SK-N-SH (cell line): ENCODE measurements around the gene PDZK1IP1. TPM values are rescaled to one million over a fixed set of nuclear protein-coding genes. Genes with fewer than 3 reads are reported as not detected.

Source experiments
- CTCF ChIA-PET: fragments of 300-600, 350-600 bp; formaldehyde crosslinking; extraction: SDS; loops from one replicate; lab custom pipeline; 2021; lab: Yijun Ruan, JAX
- POLR2A ChIA-PET: fragments of 350-600 bp; sonication (Branson Sonifier 250); formaldehyde crosslinking; extraction: SDS; loops from one replicate; lab custom pipeline; 2020; ENCODE audit warnings: antibody characterized with exemption, inconsistent platforms; lab: Yijun Ruan, JAX
- DNase-seq: peaks from one replicate; pipeline ENCODE4 v3.0.0; 2012
- H2AFZ ChIP-seq: fragments of 200-600 bp; sonication (generic); 2 replicates; pipeline ENCODE4 v1.8.1; 2016; ENCODE audit warnings: antibody characterized with exemption, mild to moderate bottlenecking, low read depth
- H3F3A ChIP-seq: fragments of 200-600 bp; sonication (generic); replicated peaks from 2 replicates; pipeline ENCODE3; 2016; ENCODE audit warnings: antibody characterized with exemption, mild to moderate bottlenecking; ENCODE audit not compliant: insufficient read depth
- H3K27ac ChIP-seq, 2 experiments: fragments of 200-500 bp in 1 of 2; fragments of 200-600 bp in 1 of 2; sonication (Bioruptor generic) in 1 of 2; sonication (generic), shearing (Covaris generic) in 1 of 2; 2 replicates each; pipeline versions ENCODE4 v1.5.1 to v1.6.1; 2014 to 2016; ENCODE audit warnings: low read depth in 2 of 2, inconsistent platforms in 1 of 2, low read length in 1 of 2, mild to moderate bottlenecking in 1 of 2, mixed read lengths in 1 of 2
- H3K27me3 ChIP-seq: fragments of 200-600 bp; sonication (generic), shearing (Covaris generic); 2 replicates; pipeline ENCODE4 v1.6.1; 2016; ENCODE audit warnings: mixed run types; ENCODE audit not compliant: insufficient read depth
- H3K36me3 ChIP-seq, 2 experiments: fragments of 200-500 bp in 1 of 2; fragments of 200-600 bp in 1 of 2; sonication (Bioruptor generic) in 1 of 2; sonication (generic) in 1 of 2; replicated peaks in 1 of 2; 2 replicates each; pipeline versions ENCODE3 to v1.5.1; 2014 to 2016; ENCODE audit warnings: low read length in 1 of 2, mild to moderate bottlenecking in 1 of 2; ENCODE audit not compliant: insufficient read depth in 2 of 2, control insufficient read depth in 1 of 2
- H3K4me1 ChIP-seq, 2 experiments: fragments of 200-500 bp in 1 of 2; fragments of 200-600 bp in 1 of 2; sonication (Bioruptor generic) in 1 of 2; sonication (generic), shearing (Covaris generic) in 1 of 2; 2 replicates each; pipeline versions ENCODE4 v1.5.1 to v1.6.1; 2014 to 2016; ENCODE audit warnings: low read depth in 1 of 2, low read length in 1 of 2, mixed run types in 1 of 2; ENCODE audit not compliant: insufficient read depth in 2 of 2, control insufficient read depth in 1 of 2
- H3K4me2 ChIP-seq: fragments of 200-600 bp; sonication (generic), shearing (Covaris generic); 2 replicates; pipeline ENCODE4 v1.6.1; 2017; ENCODE audit warnings: mixed run types
- H3K4me3 ChIP-seq, 2 experiments: fragments of 200-500 bp in 1 of 2; fragments of 200-600 bp in 1 of 2; sonication (Bioruptor generic) in 1 of 2; sonication (generic), shearing (Covaris generic) in 1 of 2; 2 replicates each; pipeline versions ENCODE4 v1.5.1 to v1.8.1; 2014 to 2016; ENCODE audit warnings: low read depth in 2 of 2, inconsistent platforms in 1 of 2, low read length in 1 of 2, mild to moderate bottlenecking in 1 of 2, mixed read lengths in 1 of 2, moderate library complexity in 1 of 2
- H3K79me2 ChIP-seq: fragments of 200-600 bp; sonication (generic); 2 replicates; pipeline ENCODE4 v1.8.1; 2017; ENCODE audit warnings: mild to moderate bottlenecking; ENCODE audit not compliant: insufficient read depth
- H3K9ac ChIP-seq: fragments of 200-600 bp; sonication (generic); 2 replicates; pipeline ENCODE4 v1.6.1; 2017; ENCODE audit warnings: mixed run types
- H3K9me2 ChIP-seq: fragments of 200-600 bp; sonication (generic); 2 replicates; pipeline ENCODE4 v1.6.1; 2017; ENCODE audit warnings: mixed run types
- H3K9me3 ChIP-seq: fragments of 200-600 bp; sonication (generic); 2 replicates; pipeline ENCODE4 v1.6.1; 2017; ENCODE audit warnings: mixed run types, mild to moderate bottlenecking, moderate library complexity
- H4K20me1 ChIP-seq: fragments of 200-600 bp; sonication (generic); 2 replicates; pipeline ENCODE4 v1.6.1; 2017; ENCODE audit warnings: mild to moderate bottlenecking, mixed run types; ENCODE audit not compliant: insufficient read depth
- EP300 ChIP-seq, 2 experiments: IDR thresholded peaks; 2 replicates each; pipeline versions ENCODE4 v1.4.0 to v1.6.1; 2012; ENCODE audit warnings: borderline replicate concordance in 1 of 2, low read depth in 1 of 2, low read length in 1 of 2
- EZH2phosphoT487 ChIP-seq: fragments of 200-600 bp; sonication (generic); IDR thresholded peaks from 2 replicates; pipeline ENCODE4 v1.6.1; 2017; ENCODE audit warnings: low read depth, mixed run types, mild to moderate bottlenecking, antibody characterized with exemption, moderate library complexity, borderline replicate concordance
- GATA2 ChIP-seq: sonication (generic); formaldehyde crosslinking; IDR thresholded peaks from 2 replicates; pipeline ENCODE4 v1.5.0; 2020; ENCODE audit warnings: mild to moderate bottlenecking, missing genetic modification reagents
- MEF2A ChIP-seq: IDR thresholded peaks from 2 replicates; pipeline ENCODE4 v1.4.0; 2012; ENCODE audit warnings: low read depth, borderline replicate concordance
- NRF1 ChIP-seq: IDR thresholded peaks from 2 replicates; pipeline ENCODE4 v1.6.1; 2012; ENCODE audit warnings: low read depth, mild to moderate bottlenecking, low read length
- RFX5 ChIP-seq: IDR thresholded peaks from 2 replicates; pipeline ENCODE4 v1.6.1; 2012; ENCODE audit warnings: mild to moderate bottlenecking, improper control_type of control experiment, low read length
- WGBS: methylation state at CpG from one replicate; pipeline ENCODE4 v1.1.6; 2017; ENCODE audit warnings: low lambda C conversion rate; 5-methylcytosine and 5-hydroxymethylcytosine counted together
- polyA plus RNA-seq, 3 experiments: library from polyadenylated mRNA; depleted of rRNA; stranded (reverse); fragments of >200 nt; gene quantifications; 2 replicates each; pipeline ENCODE4 v1.2.3, GENCODE V29; 2012
- TF ChIP-seq, protein P1 (sequence below): IDR thresholded peaks from 2 replicates; pipeline ENCODE4 v1.4.0; 2012; ENCODE audit warnings: low read depth, borderline replicate concordance
- TF ChIP-seq, protein P2 (sequence below): IDR thresholded peaks from 2 replicates; pipeline ENCODE4 v1.6.1; 2012; ENCODE audit warnings: mild to moderate bottlenecking, low read depth, low read length, moderate library complexity
- TF ChIP-seq, protein P3 (sequence below): IDR thresholded peaks from 2 replicates; pipeline ENCODE4 v1.4.0; 2012; ENCODE audit warnings: low read depth, borderline replicate concordance

Gene PDZK1IP1
- polyA plus RNA-seq, 1 of the 3 experiments (the other 2 are of a cell fraction): not detected

DNA sequence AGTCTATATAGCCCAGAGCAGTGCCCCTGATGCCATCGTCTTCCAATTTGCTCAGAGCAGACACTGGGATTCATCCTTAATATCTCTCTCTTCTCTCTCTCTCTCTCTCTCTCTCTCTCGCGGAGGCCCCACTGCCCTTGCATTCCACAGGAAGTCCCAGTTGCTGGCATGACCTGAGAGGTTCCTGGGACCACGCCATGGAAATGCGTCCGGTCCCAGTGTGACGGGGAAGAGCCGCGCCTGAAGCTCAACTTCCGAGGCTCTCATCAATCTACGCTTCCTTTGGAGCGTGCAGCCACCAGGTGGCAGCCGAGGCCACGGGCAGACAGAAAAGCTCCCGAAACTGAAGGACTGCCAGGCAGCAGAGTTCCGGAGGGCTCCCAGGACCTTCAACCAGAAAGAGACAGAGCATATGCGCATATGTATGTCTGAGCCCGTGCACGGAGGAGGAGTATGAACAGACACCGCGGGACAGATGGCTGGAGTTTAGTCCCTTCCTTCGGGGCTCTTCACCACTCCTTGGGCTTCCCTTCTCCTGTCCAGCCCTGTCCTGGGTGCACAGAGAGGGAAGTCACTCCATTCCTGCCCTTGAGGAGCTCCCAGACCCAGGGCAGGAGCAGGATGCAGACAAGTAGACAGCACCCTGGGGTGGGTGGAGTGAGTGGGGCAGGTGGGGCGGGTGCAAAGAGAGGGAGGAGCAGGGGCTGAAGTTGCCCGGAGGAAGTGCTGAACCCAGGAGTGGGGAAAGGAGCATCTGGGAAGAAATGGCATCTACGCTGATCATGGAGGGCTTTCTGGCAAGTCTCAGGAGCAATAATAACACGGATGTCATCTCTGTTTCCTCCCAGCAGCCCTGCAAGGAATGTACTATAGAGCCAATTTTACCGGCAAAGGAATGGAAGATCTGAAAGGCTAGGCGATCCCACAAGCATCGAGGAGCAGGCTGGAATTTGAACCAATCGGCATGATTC, 10.5 kb downstream of the PDZK1IP1 start (continued):
- TF ChIP-seq, protein P1, sequence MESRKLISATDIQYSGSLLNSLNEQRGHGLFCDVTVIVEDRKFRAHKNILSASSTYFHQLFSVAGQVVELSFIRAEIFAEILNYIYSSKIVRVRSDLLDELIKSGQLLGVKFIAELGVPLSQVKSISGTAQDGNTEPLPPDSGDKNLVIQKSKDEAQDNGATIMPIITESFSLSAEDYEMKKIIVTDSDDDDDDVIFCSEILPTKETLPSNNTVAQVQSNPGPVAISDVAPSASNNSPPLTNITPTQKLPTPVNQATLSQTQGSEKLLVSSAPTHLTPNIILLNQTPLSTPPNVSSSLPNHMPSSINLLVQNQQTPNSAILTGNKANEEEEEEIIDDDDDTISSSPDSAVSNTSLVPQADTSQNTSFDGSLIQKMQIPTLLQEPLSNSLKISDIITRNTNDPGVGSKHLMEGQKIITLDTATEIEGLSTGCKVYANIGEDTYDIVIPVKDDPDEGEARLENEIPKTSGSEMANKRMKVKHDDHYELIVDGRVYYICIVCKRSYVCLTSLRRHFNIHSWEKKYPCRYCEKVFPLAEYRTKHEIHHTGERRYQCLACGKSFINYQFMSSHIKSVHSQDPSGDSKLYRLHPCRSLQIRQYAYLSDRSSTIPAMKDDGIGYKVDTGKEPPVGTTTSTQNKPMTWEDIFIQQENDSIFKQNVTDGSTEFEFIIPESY: no peak
- TF ChIP-seq, all 33 proteins: peak for 8

DNA sequence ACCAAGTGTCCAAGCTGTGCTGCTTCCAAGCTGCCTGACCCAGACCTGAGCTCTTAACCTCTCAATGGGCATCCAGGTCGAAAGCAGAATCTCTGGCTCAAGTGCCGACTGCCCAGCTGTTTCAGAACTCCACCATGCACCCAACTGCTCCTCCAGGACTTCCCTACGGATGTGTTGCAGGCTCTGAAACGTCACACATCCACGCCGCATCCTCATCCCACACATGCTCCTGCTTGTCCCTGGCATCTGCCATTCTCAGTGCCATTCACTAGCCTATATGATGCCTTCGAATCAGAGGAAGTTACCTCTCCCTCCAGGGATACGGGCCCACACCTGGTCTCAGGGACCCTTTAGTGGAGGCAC, 11.2 kb downstream of the PDZK1IP1 start:
- no peaks in the 10 kb centered on the region for H3K79me2 ChIP-seq
- H3K36me3 ChIP-seq: no peaks in the 10 kb centered on the region
- H3K27ac ChIP-seq: no peak overlapping the region
- peaks cover 4% of the 10 kb centered on the region for H3F3A ChIP-seq
- no peaks in the 10 kb centered on the region for H3K9me3 ChIP-seq
- POLR2A ChIA-PET: interaction anchor here (0.6 kb wide), 1 partner anchor 43 kb away, joined by 3 read pairs; no protein-coding TSS in a partner anchor
- no peaks in the 10 kb centered on the region for H3K27me3 ChIP-seq
- no peak for TF ChIP-seq EP300 (IDR thresholded peaks at IDR 0.05; ENCODE audit: borderline replicate concordance in 1 of 2, low read depth in 1 of 2, low read length in 1 of 2)
- TF ChIP-seq, protein P2, sequence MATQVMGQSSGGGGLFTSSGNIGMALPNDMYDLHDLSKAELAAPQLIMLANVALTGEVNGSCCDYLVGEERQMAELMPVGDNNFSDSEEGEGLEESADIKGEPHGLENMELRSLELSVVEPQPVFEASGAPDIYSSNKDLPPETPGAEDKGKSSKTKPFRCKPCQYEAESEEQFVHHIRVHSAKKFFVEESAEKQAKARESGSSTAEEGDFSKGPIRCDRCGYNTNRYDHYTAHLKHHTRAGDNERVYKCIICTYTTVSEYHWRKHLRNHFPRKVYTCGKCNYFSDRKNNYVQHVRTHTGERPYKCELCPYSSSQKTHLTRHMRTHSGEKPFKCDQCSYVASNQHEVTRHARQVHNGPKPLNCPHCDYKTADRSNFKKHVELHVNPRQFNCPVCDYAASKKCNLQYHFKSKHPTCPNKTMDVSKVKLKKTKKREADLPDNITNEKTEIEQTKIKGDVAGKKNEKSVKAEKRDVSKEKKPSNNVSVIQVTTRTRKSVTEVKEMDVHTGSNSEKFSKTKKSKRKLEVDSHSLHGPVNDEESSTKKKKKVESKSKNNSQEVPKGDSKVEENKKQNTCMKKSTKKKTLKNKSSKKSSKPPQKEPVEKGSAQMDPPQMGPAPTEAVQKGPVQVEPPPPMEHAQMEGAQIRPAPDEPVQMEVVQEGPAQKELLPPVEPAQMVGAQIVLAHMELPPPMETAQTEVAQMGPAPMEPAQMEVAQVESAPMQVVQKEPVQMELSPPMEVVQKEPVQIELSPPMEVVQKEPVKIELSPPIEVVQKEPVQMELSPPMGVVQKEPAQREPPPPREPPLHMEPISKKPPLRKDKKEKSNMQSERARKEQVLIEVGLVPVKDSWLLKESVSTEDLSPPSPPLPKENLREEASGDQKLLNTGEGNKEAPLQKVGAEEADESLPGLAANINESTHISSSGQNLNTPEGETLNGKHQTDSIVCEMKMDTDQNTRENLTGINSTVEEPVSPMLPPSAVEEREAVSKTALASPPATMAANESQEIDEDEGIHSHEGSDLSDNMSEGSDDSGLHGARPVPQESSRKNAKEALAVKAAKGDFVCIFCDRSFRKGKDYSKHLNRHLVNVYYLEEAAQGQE: no peak
- TF ChIP-seq NRF1: no peak
- no peak for TF ChIP-seq GATA2 (CRISPR knock-in tag)
- no peak for TF ChIP-seq EZH2phosphoT487
- TF ChIP-seq, protein P3, sequence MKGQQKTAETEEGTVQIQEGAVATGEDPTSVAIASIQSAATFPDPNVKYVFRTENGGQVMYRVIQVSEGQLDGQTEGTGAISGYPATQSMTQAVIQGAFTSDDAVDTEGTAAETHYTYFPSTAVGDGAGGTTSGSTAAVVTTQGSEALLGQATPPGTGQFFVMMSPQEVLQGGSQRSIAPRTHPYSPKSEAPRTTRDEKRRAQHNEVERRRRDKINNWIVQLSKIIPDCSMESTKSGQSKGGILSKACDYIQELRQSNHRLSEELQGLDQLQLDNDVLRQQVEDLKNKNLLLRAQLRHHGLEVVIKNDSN: no peak
- TF ChIP-seq RFX5: no peak
- no peak for TF ChIP-seq MEF2A
- TF ChIP-seq, all 33 proteins: peak for 0
- Histone ChIP-seq H3K9me2 (no peaks in the 10 kb centered on the region), H3K4me1 (peaks cover 4 to 16% of the 10 kb centered on the region in 2 experiments; a peak in 1 of 4 replicates), H3K9ac (no peak overlapping the region), H3K4me2 (peak overlapping the region; percentile 98), H3K4me3 (peak overlapping the region; percentile 55 to 77; a peak in 3 of 4 replicates), H2AFZ (peak overlapping the region; percentile 78; the same call in 1 of the 2 replicates), H4K20me1 (no peaks in the 10 kb centered on the region)
- 68% methylated on average over 8 of the region's 8 CpGs for WGBS
- no peak for DNase-seq
- CTCF ChIA-PET: interaction anchor here (0.5 to 8.1 kb wide), 52 partner anchors 9 to 1268 kb away, joined by 3 to 143 read pairs (median 4); partner anchors contain the start of gene PDZK1IP1
